GM12878 (cell line): ENCODE measurements around the gene LIPF. TPM values are rescaled to one million over a fixed set of nuclear protein-coding genes. Genes with fewer than 3 reads are reported as not detected.

Experiments used
- ELK1 ChIP-seq: IDR thresholded peaks from 2 replicates; pipeline ENCODE4 v1.6.1; 2012; ENCODE audit warnings: low read depth, low read length, improper control_type of control experiment
- REST ChIP-seq: IDR thresholded peaks from 2 replicates; pipeline ENCODE4 v1.6.1; 2012; ENCODE audit warnings: mild to moderate bottlenecking, low read depth, low read length
- SUZ12 ChIP-seq: fragments of 200-600 bp; sonication (generic); IDR thresholded peaks from one replicate; pipeline ENCODE4 v1.6.1; 2018; ENCODE audit warnings: antibody characterized with exemption, mild to moderate bottlenecking; ENCODE audit not compliant: unreplicated experiment
- polyA plus RNA-seq, 11 experiments: library from polyadenylated mRNA; depleted of rRNA in 4 of 11; unstranded in 6 of 11; stranded (reverse) in 5 of 11; fragments of >200 nt; fragmentation: Nextera tagmentation in 4 of 11; fragmentation: Illumina TruSeq in 1 of 11; extraction: Ambion mirVana in 4 of 11; extraction: Trizol in 1 of 11; gene quantifications; 1 replicate in 1 of 11; 2 replicates in 10 of 11; pipeline versions ENCODE4 v1.2.1 to v1.2.3, GENCODE V29; 2011 to 2016; ENCODE audit warnings: inconsistent platforms in 2 of 11, missing spikeins in 2 of 11, low read depth in 1 of 11
- total RNA-seq, 4 experiments: library from RNA; depleted of rRNA in 3 of 4; stranded (reverse); fragments of >200 nt in 3 of 4; fragmentation: Illumina TruSeq in 1 of 4; extraction: Trizol in 1 of 4; gene quantifications; 2 replicates each; pipeline versions ENCODE4 v1.2.1 to v1.2.3, GENCODE V29; 2013 to 2021
- TF ChIP-seq, protein P1 (sequence below): fragments of 450-650 bp; formaldehyde crosslinking; IDR thresholded peaks from 2 replicates; pipeline ENCODE4 v1.4.0; 2020; ENCODE audit warnings: mild to moderate bottlenecking, moderate library complexity

Gene LIPF
- total and polyA plus RNA-seq, 10 of the 15 experiments (the other 5 are each of a cell fraction or from before 2014, with no cell fraction given) = not detected

DNA sequence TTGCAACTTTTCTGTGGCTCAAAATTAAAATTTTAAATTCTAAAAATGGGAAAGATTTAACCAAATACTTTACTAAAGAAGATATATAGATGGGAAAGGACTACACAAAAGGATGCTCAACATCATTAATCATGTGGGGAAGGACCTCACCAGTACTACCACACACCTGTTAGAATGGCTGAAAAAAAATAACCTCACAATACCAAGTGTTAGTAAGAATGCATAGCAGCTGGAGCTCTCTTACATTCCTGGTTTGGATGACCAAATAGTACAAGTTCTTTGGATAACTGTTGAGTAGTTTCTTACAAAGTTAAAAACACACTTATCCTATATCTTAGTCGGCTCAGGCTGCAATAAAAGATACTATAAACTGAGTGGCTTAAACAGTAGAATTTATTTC is 43.8 kb upstream of the LIPF start (continued):
- TF ChIP-seq, protein P1, sequence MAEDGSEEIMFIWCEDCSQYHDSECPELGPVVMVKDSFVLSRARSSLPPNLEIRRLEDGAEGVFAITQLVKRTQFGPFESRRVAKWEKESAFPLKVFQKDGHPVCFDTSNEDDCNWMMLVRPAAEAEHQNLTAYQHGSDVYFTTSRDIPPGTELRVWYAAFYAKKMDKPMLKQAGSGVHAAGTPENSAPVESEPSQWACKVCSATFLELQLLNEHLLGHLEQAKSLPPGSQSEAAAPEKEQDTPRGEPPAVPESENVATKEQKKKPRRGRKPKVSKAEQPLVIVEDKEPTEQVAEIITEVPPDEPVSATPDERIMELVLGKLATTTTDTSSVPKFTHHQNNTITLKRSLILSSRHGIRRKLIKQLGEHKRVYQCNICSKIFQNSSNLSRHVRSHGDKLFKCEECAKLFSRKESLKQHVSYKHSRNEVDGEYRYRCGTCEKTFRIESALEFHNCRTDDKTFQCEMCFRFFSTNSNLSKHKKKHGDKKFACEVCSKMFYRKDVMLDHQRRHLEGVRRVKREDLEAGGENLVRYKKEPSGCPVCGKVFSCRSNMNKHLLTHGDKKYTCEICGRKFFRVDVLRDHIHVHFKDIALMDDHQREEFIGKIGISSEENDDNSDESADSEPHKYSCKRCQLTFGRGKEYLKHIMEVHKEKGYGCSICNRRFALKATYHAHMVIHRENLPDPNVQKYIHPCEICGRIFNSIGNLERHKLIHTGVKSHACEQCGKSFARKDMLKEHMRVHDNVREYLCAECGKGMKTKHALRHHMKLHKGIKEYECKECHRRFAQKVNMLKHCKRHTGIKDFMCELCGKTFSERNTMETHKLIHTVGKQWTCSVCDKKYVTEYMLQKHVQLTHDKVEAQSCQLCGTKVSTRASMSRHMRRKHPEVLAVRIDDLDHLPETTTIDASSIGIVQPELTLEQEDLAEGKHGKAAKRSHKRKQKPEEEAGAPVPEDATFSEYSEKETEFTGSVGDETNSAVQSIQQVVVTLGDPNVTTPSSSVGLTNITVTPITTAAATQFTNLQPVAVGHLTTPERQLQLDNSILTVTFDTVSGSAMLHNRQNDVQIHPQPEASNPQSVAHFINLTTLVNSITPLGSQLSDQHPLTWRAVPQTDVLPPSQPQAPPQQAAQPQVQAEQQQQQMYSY (CRISPR knock-in tag) = no peak
- TF ChIP-seq SUZ12 (no peak), REST (no peak), ELK1 (no peak)
